ENCODE results near the gene MELK.
"Not testable (repeated sequence)": the region's sequence is repeated elsewhere in the genome, so short reads cannot be mapped to it uniquely, and the experiment has no call there.

The MELK gene

GRCh38 chr9:36551129-36551528 lies 21.6 kb upstream of the MELK start:
- Histone ChIP-seq H3K4me3 (ENCODE audit: low read length) (no peak overlapping the region), H3K36me3 (ENCODE audit: control insufficient read depth, low read depth, low read length) (no peaks in the 10 kb centered on the region), H3K27me3 (ENCODE audit: control insufficient read depth, insufficient read depth, low read length) (no peaks in the 10 kb centered on the region), H3K9me3 (ENCODE audit: control insufficient read depth, low read depth, low read length) (no peaks in the 10 kb centered on the region), H3K9ac (ENCODE audit: low read length) (no peak overlapping the region), H3K27ac (ENCODE audit: low read length) (no peak overlapping the region), H3K4me1 (ENCODE audit: control insufficient read depth, low read depth, low read length) (no peaks in the 10 kb centered on the region)

- Histone ChIP-seq H3K9me3 (ENCODE audit: control insufficient read depth, low read depth, low read length) (no peaks in the 10 kb centered on the region), H3K9ac (ENCODE audit: low read length) (no peak overlapping the region), H3K27me3 (ENCODE audit: control insufficient read depth, insufficient read depth, low read length) (no peaks in the 10 kb centered on the region), H3K4me3 (ENCODE audit: low read length) (no peak overlapping the region), H3K27ac (ENCODE audit: low read length) (no peak overlapping the region), H3K36me3 (ENCODE audit: control insufficient read depth, low read depth, low read length) (no peaks in the 10 kb centered on the region), H3K4me1 (ENCODE audit: control insufficient read depth, low read depth, low read length) (no peaks in the 10 kb centered on the region)
These were observed 20.8 kb upstream of the MELK start for GRCh38 chr9:36551910-36552309.

- H3K4me1 ChIP-seq (ENCODE audit: control insufficient read depth, low read depth, low read length) = peaks cover 9% of the 10 kb centered on the region
- H3K4me3 ChIP-seq (ENCODE audit: low read length) = no peak overlapping the region
- H3K27ac ChIP-seq (ENCODE audit: low read length) = no peak overlapping the region
- H3K9me3 ChIP-seq (ENCODE audit: control insufficient read depth, low read depth, low read length) = no peaks in the 10 kb centered on the region
- H3K9ac ChIP-seq (ENCODE audit: low read length) = no peak overlapping the region
- H3K27me3 ChIP-seq (ENCODE audit: control insufficient read depth, insufficient read depth, low read length) = no peaks in the 10 kb centered on the region
- no peaks in the 10 kb centered on the region for H3K36me3 ChIP-seq (ENCODE audit: control insufficient read depth, low read depth, low read length)
These were observed 13.5 kb upstream of the MELK start for GRCh38 chr9:36559036-36559695.

GRCh38 chr9:36560771-36561170 lies 11.9 kb upstream of the MELK start:
- no peaks in the 10 kb centered on the region for H3K9me3 ChIP-seq (ENCODE audit: control insufficient read depth, low read depth, low read length)
- H3K27me3 ChIP-seq (ENCODE audit: control insufficient read depth, insufficient read depth, low read length) = no peaks in the 10 kb centered on the region
- H3K4me1 ChIP-seq (ENCODE audit: control insufficient read depth, low read depth, low read length) = peaks cover 9% of the 10 kb centered on the region
- H3K4me3 ChIP-seq (ENCODE audit: low read length) = no peak overlapping the region
- no peaks in the 10 kb centered on the region for H3K36me3 ChIP-seq (ENCODE audit: control insufficient read depth, low read depth, low read length)
- no peak overlapping the region for H3K27ac ChIP-seq (ENCODE audit: low read length)
- no peak overlapping the region for H3K9ac ChIP-seq (ENCODE audit: low read length)

GRCh38 chr9:36562801-36563200 lies 9.9 kb upstream of the MELK start:
- H3K27ac ChIP-seq (ENCODE audit: low read length); H3K4me1 ChIP-seq (ENCODE audit: control insufficient read depth, low read depth, low read length); H3K4me3 ChIP-seq (ENCODE audit: low read length); H3K27me3 ChIP-seq (ENCODE audit: control insufficient read depth, insufficient read depth, low read length); H3K36me3 ChIP-seq (ENCODE audit: control insufficient read depth, low read depth, low read length); H3K9ac ChIP-seq (ENCODE audit: low read length); H3K9me3 ChIP-seq (ENCODE audit: control insufficient read depth, low read depth, low read length): not testable (repeated sequence)

GRCh38 chr9:36566813-36567221 lies 5.9 kb upstream of the MELK start:
- Histone ChIP-seq H3K27ac (ENCODE audit: low read length) (no peak overlapping the region), H3K4me1 (ENCODE audit: control insufficient read depth, low read depth, low read length) (no peaks in the 10 kb centered on the region), H3K36me3 (ENCODE audit: control insufficient read depth, low read depth, low read length) (no peaks in the 10 kb centered on the region), H3K27me3 (ENCODE audit: control insufficient read depth, insufficient read depth, low read length) (no peaks in the 10 kb centered on the region), H3K4me3 (ENCODE audit: low read length) (no peak overlapping the region), H3K9ac (ENCODE audit: low read length) (no peak overlapping the region), H3K9me3 (ENCODE audit: control insufficient read depth, low read depth, low read length) (no peaks in the 10 kb centered on the region)

- H3K27ac ChIP-seq (ENCODE audit: low read length); H3K4me3 ChIP-seq (ENCODE audit: low read length); H3K4me1 ChIP-seq (ENCODE audit: control insufficient read depth, low read depth, low read length); H3K9ac ChIP-seq (ENCODE audit: low read length); H3K9me3 ChIP-seq (ENCODE audit: control insufficient read depth, low read depth, low read length); H3K36me3 ChIP-seq (ENCODE audit: control insufficient read depth, low read depth, low read length); H3K27me3 ChIP-seq (ENCODE audit: control insufficient read depth, insufficient read depth, low read length): not testable (repeated sequence)
These were observed 4.0 kb upstream of the MELK start for GRCh38 chr9:36568681-36569080.

- Histone ChIP-seq H3K4me3 (ENCODE audit: low read length) (no peak overlapping the region), H3K9me3 (ENCODE audit: control insufficient read depth, low read depth, low read length) (no peaks in the 10 kb centered on the region), H3K36me3 (ENCODE audit: control insufficient read depth, low read depth, low read length) (no peaks in the 10 kb centered on the region), H3K4me1 (ENCODE audit: control insufficient read depth, low read depth, low read length) (peaks cover 4% of the 10 kb centered on the region), H3K27me3 (ENCODE audit: control insufficient read depth, insufficient read depth, low read length) (no peaks in the 10 kb centered on the region), H3K27ac (ENCODE audit: low read length) (no peak overlapping the region), H3K9ac (ENCODE audit: low read length) (no peak overlapping the region)
These were observed 1.4 kb upstream of the MELK start for GRCh38 chr9:36571333-36571732.

GRCh38 chr9:36574045-36574444 lies 1.4 kb downstream of the MELK start:
- H3K27ac ChIP-seq (ENCODE audit: low read length); H3K36me3 ChIP-seq (ENCODE audit: control insufficient read depth, low read depth, low read length); H3K4me1 ChIP-seq (ENCODE audit: control insufficient read depth, low read depth, low read length); H3K27me3 ChIP-seq (ENCODE audit: control insufficient read depth, insufficient read depth, low read length); H3K9me3 ChIP-seq (ENCODE audit: control insufficient read depth, low read depth, low read length): not testable (repeated sequence)
- Histone ChIP-seq H3K4me3 (ENCODE audit: low read length) (peak overlapping the region; percentile 100), H3K9ac (ENCODE audit: low read length) (peak overlapping the region; percentile 93)

GRCh38 chr9:36575411-36575882 lies 2.8 kb downstream of the MELK start:
- H3K9me3 ChIP-seq (ENCODE audit: control insufficient read depth, low read depth, low read length) = no peaks in the 10 kb centered on the region
- no peak overlapping the region for H3K4me3 ChIP-seq (ENCODE audit: low read length)
- H3K4me1 ChIP-seq (ENCODE audit: control insufficient read depth, low read depth, low read length) = peaks cover 4% of the 10 kb centered on the region
- no peaks in the 10 kb centered on the region for H3K36me3 ChIP-seq (ENCODE audit: control insufficient read depth, low read depth, low read length)
- H3K27ac ChIP-seq (ENCODE audit: low read length) = no peak overlapping the region
- H3K9ac ChIP-seq (ENCODE audit: low read length) = no peak overlapping the region
- H3K27me3 ChIP-seq (ENCODE audit: control insufficient read depth, insufficient read depth, low read length) = no peaks in the 10 kb centered on the region

GRCh38 chr9:36576866-36577265 lies 4.2 kb downstream of the MELK start:
- Histone ChIP-seq H3K36me3 (ENCODE audit: control insufficient read depth, low read depth, low read length) (peaks cover 4% of the 10 kb centered on the region), H3K27me3 (ENCODE audit: control insufficient read depth, insufficient read depth, low read length) (no peaks in the 10 kb centered on the region), H3K9ac (ENCODE audit: low read length) (no peak overlapping the region), H3K4me3 (ENCODE audit: low read length) (no peak overlapping the region), H3K27ac (ENCODE audit: low read length) (no peak overlapping the region), H3K9me3 (ENCODE audit: control insufficient read depth, low read depth, low read length) (no peaks in the 10 kb centered on the region), H3K4me1 (ENCODE audit: control insufficient read depth, low read depth, low read length) (peaks cover 4% of the 10 kb centered on the region)

- Histone ChIP-seq H3K9me3 (ENCODE audit: control insufficient read depth, low read depth, low read length) (no peaks in the 10 kb centered on the region), H3K9ac (ENCODE audit: low read length) (no peak overlapping the region), H3K4me3 (ENCODE audit: low read length) (no peak overlapping the region), H3K27ac (ENCODE audit: low read length) (no peak overlapping the region), H3K36me3 (ENCODE audit: control insufficient read depth, low read depth, low read length) (peaks cover 24% of the 10 kb centered on the region), H3K4me1 (ENCODE audit: control insufficient read depth, low read depth, low read length) (no peaks in the 10 kb centered on the region), H3K27me3 (ENCODE audit: control insufficient read depth, insufficient read depth, low read length) (no peaks in the 10 kb centered on the region)
These were observed 12.1 kb downstream of the MELK start for GRCh38 chr9:36584620-36585460.
